Right renal cortex interstitium (tissue), 3 donors: ENCODE measurements around the gene ABHD2. TPM values are rescaled to one million over a fixed set of nuclear protein-coding genes. Genes with fewer than 3 reads are reported as not detected.

ENCODE experiments used
- DNase-seq, 3 donors: peaks; one replicate each; pipeline ENCODE4 v3.0.0-alpha.2; 2013; ENCODE audit warnings: low read depth in 3 of 3, low spot score in 2 of 3
- polyA plus RNA-seq, 3 donors: library from polyadenylated mRNA; unstranded; fragments of 120-200 nt; gene quantifications; one replicate each; pipeline ENCODE4 v1.2.1, GENCODE V29; 2013; ENCODE audit not compliant: insufficient read length in 3 of 3

ABHD2 gene
- polyA plus RNA-seq, 3 donors: 32.7 to 35.7 (median 33.8) TPM

DNA sequence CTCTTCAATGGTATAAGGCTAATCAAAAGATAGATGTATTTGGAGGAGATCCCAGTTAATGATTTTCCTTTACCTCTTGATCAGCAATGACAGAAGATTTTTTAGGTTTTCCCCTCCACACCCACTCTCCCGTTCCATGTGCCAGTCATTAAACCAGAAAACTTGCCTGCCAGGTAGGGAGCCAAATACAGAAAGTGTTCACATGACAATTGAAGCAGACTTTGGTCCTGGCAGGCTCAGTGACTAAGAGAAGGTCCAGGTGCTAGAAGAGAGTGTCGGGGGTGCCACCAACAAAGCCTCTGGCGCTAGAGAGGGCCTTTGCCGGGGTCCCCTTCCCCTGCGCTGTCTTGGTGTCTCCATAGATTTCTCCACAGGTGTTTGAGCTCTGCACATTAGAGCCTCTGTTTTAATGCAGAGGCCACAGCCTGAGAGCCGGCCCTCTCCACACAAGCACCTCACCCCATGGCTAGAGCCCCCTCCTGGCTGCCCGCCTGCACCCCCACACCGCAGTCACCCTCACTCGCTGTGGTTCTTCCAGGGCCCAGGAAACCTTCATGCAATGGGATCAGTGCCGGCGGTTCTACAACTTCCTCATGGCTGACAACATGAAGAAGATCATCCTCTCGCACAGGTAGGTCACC, 96.8 kb downstream of the ABHD2 start:
- DNase-seq: no peak

DNA sequence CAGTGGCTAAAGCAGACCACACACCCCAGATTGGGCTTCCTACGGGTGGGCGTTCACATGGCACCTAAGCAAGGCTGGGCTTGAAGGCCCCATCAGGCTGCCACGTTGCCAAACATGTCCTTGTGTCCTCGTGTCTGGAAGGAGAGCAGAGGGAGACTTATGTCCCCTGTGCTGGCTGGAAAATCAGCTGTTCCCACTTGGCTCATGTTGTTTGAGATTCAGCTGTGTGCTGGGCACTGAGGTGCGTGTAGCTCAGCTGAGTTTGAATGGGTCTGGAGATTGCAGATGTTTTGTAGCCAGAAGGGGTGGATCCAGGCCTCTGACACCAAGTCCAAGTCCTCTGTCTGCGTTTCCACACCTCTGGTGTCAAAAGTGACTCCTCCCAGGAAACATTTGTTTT, 98.5 kb downstream of the ABHD2 start:
- no peak for DNase-seq

GRCh38 chr15:89187301-89187985, 99.2 kb downstream of the ABHD2 start:
- DNase-seq: no peak

DNA sequence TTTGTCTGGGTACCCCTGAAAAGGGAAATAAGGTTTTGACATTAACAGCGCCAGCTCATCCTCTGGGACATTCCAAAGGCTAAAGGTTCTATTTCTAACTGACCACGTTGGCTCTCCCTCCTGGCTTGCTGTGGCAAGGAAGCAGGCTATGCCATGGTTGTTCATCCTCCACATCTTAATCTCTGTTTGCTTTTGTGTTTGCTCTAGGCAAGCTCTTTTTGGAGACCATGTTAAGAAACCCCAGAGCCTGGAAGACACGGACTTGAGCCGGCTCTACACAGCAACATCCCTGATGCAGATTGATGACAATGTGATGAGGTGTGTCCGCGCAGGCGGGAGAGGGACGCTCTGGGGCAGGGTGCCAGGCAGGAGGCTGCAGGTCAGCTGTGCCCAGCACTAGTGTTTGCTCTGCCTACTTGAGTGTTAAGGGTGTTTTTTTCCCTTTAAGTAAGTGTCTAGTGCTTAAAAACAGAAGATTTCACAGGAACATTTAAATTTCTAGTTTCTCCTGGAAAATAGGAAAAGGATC, 99.8 kb downstream of the ABHD2 start:
- DNase-seq: no peak

- DNase-seq: no peak
Measured at GRCh38 chr15:89192136-89192535, 103.9 kb downstream of the ABHD2 start.

GRCh38 chr15:89192766-89193165, 104.5 kb downstream of the ABHD2 start:
- no peak for DNase-seq

- no peak for DNase-seq
Measured at GRCh38 chr15:89194608-89195007, 106.4 kb downstream of the ABHD2 start.

DNA sequence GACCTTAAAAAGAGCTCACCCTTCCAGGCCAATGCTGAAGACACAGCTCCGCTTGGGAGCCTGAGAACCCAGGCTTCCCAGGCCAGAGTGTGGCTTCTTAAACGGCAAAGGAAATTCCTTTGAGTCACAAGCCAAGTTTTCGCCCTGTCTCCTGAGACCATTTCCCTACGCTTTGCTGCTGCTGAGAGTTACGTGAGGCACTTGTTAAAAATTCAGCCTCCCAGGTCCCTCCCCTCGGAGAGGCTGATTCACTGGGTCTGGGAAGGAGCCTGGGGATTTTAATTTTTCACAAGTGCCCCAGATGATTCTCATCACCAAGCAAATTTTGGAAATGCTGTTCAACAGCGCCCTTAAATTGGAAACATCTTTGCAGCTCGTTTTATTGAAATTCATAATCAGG, 107.6 kb downstream of the ABHD2 start:
- DNase-seq: no peak

GRCh38 chr15:89196241-89196640, 108.0 kb downstream of the ABHD2 start:
- no peak for DNase-seq

GRCh38 chr15:89196994-89197393, 108.7 kb downstream of the ABHD2 start:
- no peak for DNase-seq

DNA sequence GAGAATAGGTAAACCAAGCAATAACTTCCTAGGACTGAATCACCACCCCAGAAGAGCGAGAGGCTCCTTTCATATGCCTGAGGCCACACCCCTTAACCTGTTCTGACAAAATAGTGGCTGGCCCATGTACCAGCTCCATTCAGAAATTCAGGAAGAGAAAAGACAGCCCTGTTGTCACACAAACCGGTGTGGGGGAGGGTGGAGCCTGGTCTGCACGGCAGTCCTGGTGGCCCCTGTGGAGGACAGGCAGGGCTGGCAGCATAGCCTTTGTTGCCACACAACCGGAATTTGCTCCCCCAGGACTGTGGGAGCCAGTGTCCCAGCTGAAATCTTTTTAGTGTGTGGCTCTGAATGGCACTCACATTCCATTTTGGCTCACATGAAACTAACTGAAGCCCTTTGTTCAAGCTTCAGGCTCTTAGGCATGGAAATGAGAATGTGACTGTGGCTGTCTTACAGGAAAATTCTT, 109.3 kb downstream of the ABHD2 start:
- DNase-seq: peak in 2 of 3 donors; percentile 2 to 12

- no peak for DNase-seq
Measured at GRCh38 chr15:89198196-89198595, 109.9 kb downstream of the ABHD2 start.

DNA sequence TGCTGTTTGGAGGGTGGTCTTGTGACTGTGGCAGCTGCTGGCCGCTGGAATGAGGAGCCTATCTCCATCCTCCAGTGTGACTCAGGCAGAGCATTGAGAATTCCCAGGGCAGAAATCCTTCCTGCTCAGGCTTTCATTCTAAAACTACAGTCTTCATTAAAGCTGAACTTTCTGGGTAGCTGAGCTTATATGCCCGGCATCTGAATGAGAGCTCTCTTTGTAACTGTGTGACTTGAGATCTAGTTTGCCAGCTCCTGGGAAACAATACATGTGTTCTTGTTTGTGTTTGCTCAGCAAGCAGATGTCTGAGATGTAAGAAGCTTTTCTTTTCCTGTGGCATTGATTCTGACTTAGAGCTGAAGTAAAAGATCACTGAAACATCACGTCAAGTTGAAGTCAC, 110.7 kb downstream of the ABHD2 start:
- no peak for DNase-seq

GRCh38 chr15:89199746-89200145, 111.5 kb downstream of the ABHD2 start:
- no peak for DNase-seq

- no peak for DNase-seq
Measured at GRCh38 chr15:89200182-89200581, 111.9 kb downstream of the ABHD2 start.

DNA sequence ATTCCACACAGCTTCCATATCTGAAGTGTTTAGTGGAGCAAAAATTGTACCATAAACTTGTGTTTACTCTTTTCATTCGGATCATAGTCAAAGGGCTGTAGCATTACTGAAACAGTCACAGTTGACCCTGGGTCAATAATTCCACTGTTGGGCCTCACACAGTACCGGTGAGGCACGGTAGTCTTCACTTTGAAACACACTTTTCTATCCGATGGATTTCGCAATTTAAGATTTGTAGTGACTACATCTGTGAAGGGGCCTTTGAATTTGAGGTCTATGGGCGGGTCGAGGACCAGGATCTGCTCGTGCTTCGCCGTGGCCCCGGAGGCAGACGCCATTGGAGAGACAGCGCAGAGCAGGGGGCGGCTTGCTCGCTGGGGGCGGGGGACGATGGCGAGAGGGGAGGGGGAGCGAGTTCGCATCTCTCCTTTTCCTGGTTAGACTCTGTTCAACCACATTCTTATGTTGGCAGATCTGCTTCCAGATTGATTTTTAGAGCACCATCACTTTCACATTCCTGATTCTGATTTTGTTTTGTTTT, 113.3 kb downstream of the ABHD2 start:
- DNase-seq: no peak

DNA sequence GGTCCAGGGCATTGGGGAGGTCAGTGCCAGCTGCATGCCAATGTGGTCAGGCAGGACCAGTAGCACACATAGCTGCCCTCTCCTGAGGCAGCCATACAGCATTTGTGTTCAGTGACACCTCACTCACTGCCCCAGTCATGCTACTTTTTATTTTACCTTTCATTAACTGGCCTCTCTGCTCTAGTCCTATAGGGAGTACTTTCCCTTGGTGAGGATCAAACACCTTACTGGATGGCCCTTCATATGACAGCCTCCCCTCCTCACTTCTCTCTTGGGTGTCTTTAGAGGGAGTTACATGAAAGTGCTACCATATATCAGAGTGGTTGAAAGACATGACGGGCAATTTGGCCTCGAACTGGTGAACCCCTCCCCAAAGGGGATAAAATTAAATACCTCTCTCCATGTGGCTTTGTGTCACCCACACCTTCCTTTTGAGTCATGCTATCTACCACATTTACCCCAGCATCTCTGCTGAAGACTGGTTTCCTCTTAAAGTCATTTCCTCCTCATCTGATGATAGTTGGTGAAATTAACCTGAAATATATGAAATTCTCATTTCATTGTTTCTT, 115.5 kb downstream of the ABHD2 start:
- no peak for DNase-seq

DNA sequence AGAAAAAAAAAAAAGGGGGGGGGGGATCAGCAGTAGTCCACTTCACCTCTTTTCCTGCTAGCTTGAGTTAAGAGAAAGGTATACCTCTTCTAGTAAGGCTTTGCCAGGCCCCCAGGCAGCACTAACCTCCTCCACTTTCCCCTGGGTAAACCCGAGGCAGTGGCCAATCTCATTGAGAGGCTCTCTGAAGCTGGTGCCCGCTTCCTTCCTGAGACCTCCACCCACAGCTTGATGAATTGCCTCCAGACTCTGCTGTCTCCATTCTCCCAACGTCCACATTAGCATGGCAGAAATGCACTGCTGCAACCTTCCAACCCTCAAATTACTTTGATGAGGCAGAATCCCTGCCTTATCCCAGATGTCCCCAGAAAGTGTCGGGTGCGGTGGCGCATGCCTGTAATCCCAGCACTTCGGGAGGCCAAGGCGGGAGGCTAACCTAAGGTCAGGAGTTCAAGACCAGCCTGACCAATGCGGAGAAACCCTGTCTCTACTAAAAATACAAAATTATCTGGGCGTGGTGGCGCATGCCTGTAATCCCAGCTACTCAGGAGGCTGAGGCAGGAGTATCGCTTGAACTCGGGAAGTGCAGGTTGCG, 117.8 kb downstream of the ABHD2 start:
- no peak for DNase-seq

- peak; percentile 31 to 50 (median 31) for DNase-seq
Measured at GRCh38 chr15:89206908-89207331, 118.7 kb downstream of the ABHD2 start.

GRCh38 chr15:89208256-89208655, 120.0 kb downstream of the ABHD2 start:
- no peak for DNase-seq

GRCh38 chr15:89209057-89209456, 120.8 kb downstream of the ABHD2 start:
- DNase-seq: no peak
